Measurements from ENCODE around the gene VSTM2L.

DNA sequence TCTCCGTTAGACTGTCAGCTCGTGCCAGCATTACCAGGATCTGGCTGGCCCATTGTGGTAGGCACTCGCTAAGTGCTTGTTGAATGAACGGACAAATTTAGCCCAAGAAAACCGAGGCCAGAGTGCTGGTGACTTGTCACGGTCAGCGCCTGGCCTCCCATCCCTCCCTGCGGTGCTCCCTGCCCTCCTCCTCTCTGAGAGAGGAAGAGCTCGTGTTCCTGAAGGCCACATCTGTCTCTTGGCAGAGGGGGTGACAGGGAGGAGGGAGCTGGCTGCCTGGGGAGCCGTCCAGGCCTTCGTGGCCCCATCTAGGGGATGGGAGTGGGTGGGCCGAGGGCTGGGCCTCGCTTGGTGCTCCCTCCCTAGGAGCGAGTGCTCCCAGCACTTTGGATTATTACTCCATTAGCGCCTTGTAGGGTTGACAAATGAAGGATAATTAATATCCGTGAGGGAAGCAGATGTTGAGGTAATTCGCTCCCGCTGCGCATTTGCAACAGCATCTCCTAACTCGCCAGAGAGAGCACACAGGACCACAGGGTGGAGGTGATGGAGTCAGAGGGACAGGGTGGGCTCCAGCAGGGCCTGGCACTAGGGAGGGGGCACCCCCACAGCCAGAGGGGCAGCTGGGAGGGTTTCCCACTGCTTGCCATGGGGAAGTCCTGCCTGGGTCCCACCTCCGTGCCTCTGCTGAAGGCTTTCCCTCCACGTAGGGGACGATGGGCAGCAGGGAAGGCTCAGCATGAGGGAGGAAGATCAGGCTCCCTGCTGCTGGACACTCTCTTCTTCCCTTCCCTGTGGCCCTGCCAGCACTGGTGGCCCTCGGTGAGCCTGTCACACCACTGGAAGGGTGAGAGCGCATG is 37.0 kb downstream of the VSTM2L start:
- TF ChIP-seq, protein P1, sequence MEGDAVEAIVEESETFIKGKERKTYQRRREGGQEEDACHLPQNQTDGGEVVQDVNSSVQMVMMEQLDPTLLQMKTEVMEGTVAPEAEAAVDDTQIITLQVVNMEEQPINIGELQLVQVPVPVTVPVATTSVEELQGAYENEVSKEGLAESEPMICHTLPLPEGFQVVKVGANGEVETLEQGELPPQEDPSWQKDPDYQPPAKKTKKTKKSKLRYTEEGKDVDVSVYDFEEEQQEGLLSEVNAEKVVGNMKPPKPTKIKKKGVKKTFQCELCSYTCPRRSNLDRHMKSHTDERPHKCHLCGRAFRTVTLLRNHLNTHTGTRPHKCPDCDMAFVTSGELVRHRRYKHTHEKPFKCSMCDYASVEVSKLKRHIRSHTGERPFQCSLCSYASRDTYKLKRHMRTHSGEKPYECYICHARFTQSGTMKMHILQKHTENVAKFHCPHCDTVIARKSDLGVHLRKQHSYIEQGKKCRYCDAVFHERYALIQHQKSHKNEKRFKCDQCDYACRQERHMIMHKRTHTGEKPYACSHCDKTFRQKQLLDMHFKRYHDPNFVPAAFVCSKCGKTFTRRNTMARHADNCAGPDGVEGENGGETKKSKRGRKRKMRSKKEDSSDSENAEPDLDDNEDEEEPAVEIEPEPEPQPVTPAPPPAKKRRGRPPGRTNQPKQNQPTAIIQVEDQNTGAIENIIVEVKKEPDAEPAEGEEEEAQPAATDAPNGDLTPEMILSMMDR (IDR thresholded peaks at IDR 0.05; ENCODE audit: low read depth, low read length): no peak
- TF ChIP-seq, protein P2, sequence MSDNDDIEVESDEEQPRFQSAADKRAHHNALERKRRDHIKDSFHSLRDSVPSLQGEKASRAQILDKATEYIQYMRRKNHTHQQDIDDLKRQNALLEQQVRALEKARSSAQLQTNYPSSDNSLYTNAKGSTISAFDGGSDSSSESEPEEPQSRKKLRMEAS (IDR thresholded peaks at IDR 0.05; ENCODE audit: low read depth, low read length): no peak
- TF ChIP-seq POLR2A (IDR thresholded peaks at IDR 0.05; ENCODE audit: extremely low read depth, insufficient read length) (no peak), MYC (IDR thresholded peaks at IDR 0.05; ENCODE audit: low read depth, low read length) (no peak)
